GM12892 (cell line): Measurements from ENCODE around the gene CDH4.

Source experiments
- POLR2A ChIP-seq: IDR thresholded peaks from 2 replicates; pipeline ENCODE4 v1.6.1; 2011; ENCODE audit warnings: low read depth, low read length, control low read depth
- POLR2AphosphoS5 ChIP-seq: IDR thresholded peaks from 2 replicates; pipeline ENCODE4 v1.6.1; 2011; ENCODE audit warnings: low read depth, low read length, control low read depth
- TAF1 ChIP-seq: IDR thresholded peaks from 2 replicates; pipeline ENCODE4 v1.6.1; 2011; ENCODE audit warnings: low read depth, mild to moderate bottlenecking, control low read depth, low read length, borderline replicate concordance

DNA sequence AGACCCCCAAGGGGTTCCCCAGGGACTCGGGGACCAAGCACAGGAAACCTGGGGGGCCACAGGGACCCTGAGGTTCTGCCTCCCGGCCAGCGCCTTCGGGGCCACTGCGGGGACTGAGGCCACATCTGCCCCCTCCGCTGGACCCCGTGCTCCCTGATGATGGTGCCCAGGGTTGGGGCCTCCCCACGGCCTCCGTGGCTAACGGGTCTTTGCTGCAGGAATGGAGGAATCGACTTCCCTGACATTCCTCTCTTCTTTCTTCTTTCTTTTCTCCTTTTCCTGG is 483.4 kb downstream of the CDH4 start:
- TF ChIP-seq POLR2A (no peak), POLR2AphosphoS5 (no peak), TAF1 (no peak)
